Type B pancreatic cell (in vitro differentiated cells): ENCODE data around the gene FBN1. TPM values are rescaled to one million over a fixed set of nuclear protein-coding genes. Genes with fewer than 3 reads are reported as not detected.

Experiments
- DNase-seq: peaks from one replicate; pipeline ENCODE4 v3.0.0; 2021; ENCODE audit warnings: mixed read lengths; ENCODE audit not compliant: unreplicated experiment; ENCODE audit errors: extremely low spot score
- H3K27ac Mint-ChIP-seq: 2 replicates; pipeline ENCODE4 v1.8.0; 2021; ENCODE audit warnings: mild to moderate bottlenecking, mixed read lengths
- H3K27me3 Mint-ChIP-seq: 2 replicates; pipeline ENCODE4 v1.8.0; 2021; ENCODE audit warnings: mixed read lengths
- H3K36me3 Mint-ChIP-seq: 2 replicates; pipeline ENCODE4 v1.8.0; 2021; ENCODE audit warnings: mixed read lengths
- H3K4me1 Mint-ChIP-seq: one replicate; pipeline ENCODE4 v1.8.0; 2021; ENCODE audit warnings: mixed read lengths; ENCODE audit not compliant: unreplicated experiment
- H3K4me3 Mint-ChIP-seq: 2 replicates; pipeline ENCODE4 v1.8.0; 2021; ENCODE audit warnings: mild to moderate bottlenecking, mixed read lengths
- H3K9me3 Mint-ChIP-seq: 2 replicates; pipeline ENCODE4 v1.8.0; 2021; ENCODE audit warnings: mixed read lengths
- CTCF ChIP-seq: fragments of 200-600 bp; sonication (generic); conservative IDR thresholded peaks from 2 replicates; pipeline ENCODE4 v1.5.0; 2021; ENCODE audit warnings: antibody characterized with exemption, mild to moderate bottlenecking
- total RNA-seq: library from RNA; stranded (reverse); gene quantifications from 2 replicates; pipeline ENCODE4 v1.2.1, GENCODE V29; 2021; ENCODE audit warnings: low replicate concordance

Gene FBN1
- total RNA-seq, 1 donor from 2014 or later = 58.4 TPM

- Mint-ChIP-seq H3K27me3 (peaks cover 15% of the 10 kb centered on the region), H3K4me3 (no peak overlapping the region), H3K9me3 (peaks cover 12% of the 10 kb centered on the region), H3K4me1 (no peaks in the 10 kb centered on the region), H3K27ac (no peak overlapping the region), H3K36me3 (no peaks in the 10 kb centered on the region)
- DNase-seq = no peak
- no peak for TF ChIP-seq CTCF
Observed at GRCh38 chr15:48375767-48376166, 269.7 kb downstream of the FBN1 start.

- Mint-ChIP-seq H3K9me3 (peaks cover 12% of the 10 kb centered on the region), H3K36me3 (no peaks in the 10 kb centered on the region), H3K27me3 (peaks cover 13% of the 10 kb centered on the region), H3K27ac (no peak overlapping the region), H3K4me1 (no peaks in the 10 kb centered on the region), H3K4me3 (no peak overlapping the region)
- no peak for TF ChIP-seq CTCF
- no peak for DNase-seq
Observed at GRCh38 chr15:48374472-48374871, 271.0 kb downstream of the FBN1 start.

- DNase-seq = no peak
- peaks cover 13% of the 10 kb centered on the region for H3K27me3 Mint-ChIP-seq
Observed at GRCh38 chr15:48373821-48374451, 271.6 kb downstream of the FBN1 start.

GRCh38 chr15:48371961-48372360 lies 273.5 kb downstream of the FBN1 start:
- H3K27me3 Mint-ChIP-seq = peaks cover 13% of the 10 kb centered on the region
- no peak overlapping the region for H3K27ac Mint-ChIP-seq
- H3K4me3 Mint-ChIP-seq = no peak overlapping the region
- no peaks in the 10 kb centered on the region for H3K36me3 Mint-ChIP-seq
- DNase-seq = no peak
- peaks cover 4% of the 10 kb centered on the region for H3K9me3 Mint-ChIP-seq
- no peak for TF ChIP-seq CTCF
- H3K4me1 Mint-ChIP-seq = no peaks in the 10 kb centered on the region

More at GRCh38 chr15:48373821-48374451, 271.6 kb downstream of the FBN1 start:
- no peak for TF ChIP-seq CTCF
- no peak overlapping the region for H3K27ac Mint-ChIP-seq
- H3K9me3 Mint-ChIP-seq = peaks cover 12% of the 10 kb centered on the region
- no peaks in the 10 kb centered on the region for H3K36me3 Mint-ChIP-seq
- H3K4me1 Mint-ChIP-seq = no peaks in the 10 kb centered on the region
- no peak overlapping the region for H3K4me3 Mint-ChIP-seq

GRCh38 chr15:48371550-48371949 lies 274.0 kb downstream of the FBN1 start:
- DNase-seq = no peak
- Mint-ChIP-seq H3K4me1 (no peaks in the 10 kb centered on the region), H3K4me3 (no peak overlapping the region), H3K27ac (no peak overlapping the region), H3K27me3 (peaks cover 13% of the 10 kb centered on the region), H3K9me3 (peaks cover 4% of the 10 kb centered on the region), H3K36me3 (no peaks in the 10 kb centered on the region)
- TF ChIP-seq CTCF = no peak
